ENCODE measurements around the gene CYLD.

- TF ChIP-seq EZH2 (IDR thresholded peaks at IDR 0.05) (no peak), POLR2AphosphoS5 (IDR thresholded peaks at IDR 0.05; ENCODE audit: borderline replicate concordance, low read depth, low read length) (no peak), FOXP2 (optimal IDR thresholded peaks at IDR 0.05; ENCODE audit: control extremely low read depth, extremely low read length, insufficient read depth) (no peak)
These were observed 17.6 kb upstream of the CYLD start for GRCh38 chr16:50724306-50724705.
